SK-N-SH (cell line): ENCODE data around the gene PARD3B. TPM values are rescaled to one million over a fixed set of nuclear protein-coding genes. Genes with fewer than 3 reads are reported as not detected.

Source experiments
- CTCF ChIA-PET: fragments of 300-600, 350-600 bp; formaldehyde crosslinking; extraction: SDS; loops from one replicate; lab custom pipeline; 2021; lab: Yijun Ruan, JAX
- POLR2A ChIA-PET: fragments of 350-600 bp; sonication (Branson Sonifier 250); formaldehyde crosslinking; extraction: SDS; loops from one replicate; lab custom pipeline; 2020; ENCODE audit warnings: antibody characterized with exemption, inconsistent platforms; lab: Yijun Ruan, JAX
- DNase-seq: peaks from one replicate; pipeline ENCODE4 v3.0.0; 2012
- H2AFZ ChIP-seq: fragments of 200-600 bp; sonication (generic); 2 replicates; pipeline ENCODE4 v1.8.1; 2016; ENCODE audit warnings: antibody characterized with exemption, mild to moderate bottlenecking, low read depth
- H3F3A ChIP-seq: fragments of 200-600 bp; sonication (generic); replicated peaks from 2 replicates; pipeline ENCODE3; 2016; ENCODE audit warnings: antibody characterized with exemption, mild to moderate bottlenecking; ENCODE audit not compliant: insufficient read depth
- H3K27ac ChIP-seq, 2 experiments: fragments of 200-500 bp in 1 of 2; fragments of 200-600 bp in 1 of 2; sonication (Bioruptor generic) in 1 of 2; sonication (generic), shearing (Covaris generic) in 1 of 2; 2 replicates each; pipeline versions ENCODE4 v1.5.1 to v1.6.1; 2014 to 2016; ENCODE audit warnings: low read depth in 2 of 2, inconsistent platforms in 1 of 2, low read length in 1 of 2, mild to moderate bottlenecking in 1 of 2, mixed read lengths in 1 of 2
- H3K27me3 ChIP-seq: fragments of 200-600 bp; sonication (generic), shearing (Covaris generic); 2 replicates; pipeline ENCODE4 v1.6.1; 2016; ENCODE audit warnings: mixed run types; ENCODE audit not compliant: insufficient read depth
- H3K36me3 ChIP-seq, 2 experiments: fragments of 200-500 bp in 1 of 2; fragments of 200-600 bp in 1 of 2; sonication (Bioruptor generic) in 1 of 2; sonication (generic) in 1 of 2; replicated peaks in 1 of 2; 2 replicates each; pipeline versions ENCODE3 to v1.5.1; 2014 to 2016; ENCODE audit warnings: low read length in 1 of 2, mild to moderate bottlenecking in 1 of 2; ENCODE audit not compliant: insufficient read depth in 2 of 2, control insufficient read depth in 1 of 2
- H3K4me1 ChIP-seq, 2 experiments: fragments of 200-500 bp in 1 of 2; fragments of 200-600 bp in 1 of 2; sonication (Bioruptor generic) in 1 of 2; sonication (generic), shearing (Covaris generic) in 1 of 2; 2 replicates each; pipeline versions ENCODE4 v1.5.1 to v1.6.1; 2014 to 2016; ENCODE audit warnings: low read depth in 1 of 2, low read length in 1 of 2, mixed run types in 1 of 2; ENCODE audit not compliant: insufficient read depth in 2 of 2, control insufficient read depth in 1 of 2
- H3K4me2 ChIP-seq: fragments of 200-600 bp; sonication (generic), shearing (Covaris generic); 2 replicates; pipeline ENCODE4 v1.6.1; 2017; ENCODE audit warnings: mixed run types
- H3K4me3 ChIP-seq, 2 experiments: fragments of 200-500 bp in 1 of 2; fragments of 200-600 bp in 1 of 2; sonication (Bioruptor generic) in 1 of 2; sonication (generic), shearing (Covaris generic) in 1 of 2; 2 replicates each; pipeline versions ENCODE4 v1.5.1 to v1.8.1; 2014 to 2016; ENCODE audit warnings: low read depth in 2 of 2, inconsistent platforms in 1 of 2, low read length in 1 of 2, mild to moderate bottlenecking in 1 of 2, mixed read lengths in 1 of 2, moderate library complexity in 1 of 2
- H3K79me2 ChIP-seq: fragments of 200-600 bp; sonication (generic); 2 replicates; pipeline ENCODE4 v1.8.1; 2017; ENCODE audit warnings: mild to moderate bottlenecking; ENCODE audit not compliant: insufficient read depth
- H3K9ac ChIP-seq: fragments of 200-600 bp; sonication (generic); 2 replicates; pipeline ENCODE4 v1.6.1; 2017; ENCODE audit warnings: mixed run types
- H3K9me2 ChIP-seq: fragments of 200-600 bp; sonication (generic); 2 replicates; pipeline ENCODE4 v1.6.1; 2017; ENCODE audit warnings: mixed run types
- H3K9me3 ChIP-seq: fragments of 200-600 bp; sonication (generic); 2 replicates; pipeline ENCODE4 v1.6.1; 2017; ENCODE audit warnings: mixed run types, mild to moderate bottlenecking, moderate library complexity
- H4K20me1 ChIP-seq: fragments of 200-600 bp; sonication (generic); 2 replicates; pipeline ENCODE4 v1.6.1; 2017; ENCODE audit warnings: mild to moderate bottlenecking, mixed run types; ENCODE audit not compliant: insufficient read depth
- ELF1 ChIP-seq: IDR thresholded peaks from 2 replicates; pipeline ENCODE4 v1.4.0; 2012
- EP300 ChIP-seq, 2 experiments: IDR thresholded peaks; 2 replicates each; pipeline versions ENCODE4 v1.4.0 to v1.6.1; 2012; ENCODE audit warnings: borderline replicate concordance in 1 of 2, low read depth in 1 of 2, low read length in 1 of 2
- EZH2phosphoT487 ChIP-seq: fragments of 200-600 bp; sonication (generic); IDR thresholded peaks from 2 replicates; pipeline ENCODE4 v1.6.1; 2017; ENCODE audit warnings: low read depth, mixed run types, mild to moderate bottlenecking, antibody characterized with exemption, moderate library complexity, borderline replicate concordance
- FOXJ3 ChIP-seq: sonication (generic); formaldehyde crosslinking; IDR thresholded peaks from 2 replicates; pipeline ENCODE4 v1.5.1; 2020; ENCODE audit warnings: mild to moderate bottlenecking, missing genetic modification reagents
- GABPA ChIP-seq: IDR thresholded peaks from 2 replicates; pipeline ENCODE4 v1.4.0; 2012; ENCODE audit warnings: low read depth, mild to moderate bottlenecking
- GATA2 ChIP-seq: sonication (generic); formaldehyde crosslinking; IDR thresholded peaks from 2 replicates; pipeline ENCODE4 v1.5.0; 2020; ENCODE audit warnings: mild to moderate bottlenecking, missing genetic modification reagents
- JUND ChIP-seq: IDR thresholded peaks from 2 replicates; pipeline ENCODE4 v1.4.0; 2012
- MEF2A ChIP-seq: IDR thresholded peaks from 2 replicates; pipeline ENCODE4 v1.4.0; 2012; ENCODE audit warnings: low read depth, borderline replicate concordance
- MXI1 ChIP-seq: IDR thresholded peaks from 2 replicates; pipeline ENCODE4 v1.6.1; 2012; ENCODE audit warnings: mild to moderate bottlenecking, low read depth, low read length, improper control_type of control experiment
- NFIC ChIP-seq: IDR thresholded peaks from 2 replicates; pipeline ENCODE4 v1.4.0; 2012; ENCODE audit warnings: borderline replicate concordance
- NRF1 ChIP-seq: IDR thresholded peaks from 2 replicates; pipeline ENCODE4 v1.6.1; 2012; ENCODE audit warnings: low read depth, mild to moderate bottlenecking, low read length
- POLR2AphosphoS5 ChIP-seq: IDR thresholded peaks from 2 replicates; pipeline ENCODE4 v1.6.1; 2012; ENCODE audit warnings: low read depth, low read length
- RCOR1 ChIP-seq: fragments of 150-350 bp; IDR thresholded peaks from 2 replicates; pipeline ENCODE4 v1.6.1; 2017; ENCODE audit warnings: antibody characterized with exemption, low read length
- RXRA ChIP-seq: IDR thresholded peaks from 2 replicates; pipeline ENCODE4 v1.4.0; 2012; ENCODE audit warnings: low read depth, mild to moderate bottlenecking, borderline replicate concordance
- SMC3 ChIP-seq: IDR thresholded peaks from 2 replicates; pipeline ENCODE4 v1.6.1; 2012; ENCODE audit warnings: low read depth, low read length, improper control_type of control experiment
- WGBS: methylation state at CpG from one replicate; pipeline ENCODE4 v1.1.6; 2017; ENCODE audit warnings: low lambda C conversion rate; 5-methylcytosine and 5-hydroxymethylcytosine counted together
- polyA plus RNA-seq, 3 experiments: library from polyadenylated mRNA; depleted of rRNA; stranded (reverse); fragments of >200 nt; gene quantifications; 2 replicates each; pipeline ENCODE4 v1.2.3, GENCODE V29; 2012
- TF ChIP-seq, protein P1 (sequence below): fragments of 200-600 bp; sonication (generic); IDR thresholded peaks from 2 replicates; pipeline ENCODE4 v1.6.1; 2017; ENCODE audit warnings: antibody characterized with exemption, mild to moderate bottlenecking, moderate library complexity
- TF ChIP-seq, protein P2 (sequence below): IDR thresholded peaks from 2 replicates; pipeline ENCODE4 v1.6.1; 2012; ENCODE audit warnings: mild to moderate bottlenecking, low read depth, low read length, moderate library complexity
- TF ChIP-seq, protein P3 (sequence below): fragments of 150-350 bp; IDR thresholded peaks from 2 replicates; pipeline ENCODE4 v1.6.1; 2017; ENCODE audit warnings: antibody characterized with exemption, low read length, low read depth, borderline replicate concordance
- TF ChIP-seq, protein P4 (sequence below): IDR thresholded peaks from 2 replicates; pipeline ENCODE4 v1.4.0; 2012; ENCODE audit warnings: low read depth, borderline replicate concordance

The PARD3B gene
- polyA plus RNA-seq, 1 of the 3 experiments (the other 2 are of a cell fraction), result 0.87 TPM

DNA sequence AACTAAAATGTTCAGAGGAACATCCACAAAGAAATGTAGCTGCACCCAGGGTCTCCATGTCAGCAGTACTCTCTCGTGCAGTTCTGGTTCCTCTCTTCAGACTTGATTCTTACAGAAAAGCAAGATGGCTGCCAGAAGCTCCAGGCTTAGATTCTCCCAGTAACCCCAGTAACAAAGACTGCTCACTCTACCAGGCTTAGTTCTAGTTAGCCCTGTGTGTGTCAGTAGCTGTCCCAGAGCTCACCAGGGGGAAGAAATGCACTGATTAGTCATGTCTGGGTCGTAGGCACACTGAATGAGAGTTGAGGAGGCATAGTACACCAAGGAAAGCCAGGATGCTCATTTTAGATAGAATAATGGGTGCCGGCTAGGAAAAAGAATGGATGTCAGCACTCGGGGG, 742.0 kb downstream of the PARD3B start:
- POLR2A ChIA-PET, result no interaction called here

More for the DNA sequence above, 742.0 kb downstream of the PARD3B start:
- Histone ChIP-seq H3K9me3 (no peaks in the 10 kb centered on the region), H3K9me2 (no peaks in the 10 kb centered on the region), H3K4me2 (no peak overlapping the region), H3K4me1 (peaks cover 0 to 2% of the 10 kb centered on the region in 2 experiments; a peak in 1 of 4 replicates), H3F3A (no peaks in the 10 kb centered on the region), H3K9ac (no peak overlapping the region), H4K20me1 (no peaks in the 10 kb centered on the region), H3K27me3 (no peaks in the 10 kb centered on the region), H3K27ac (no peak overlapping the region), H3K36me3 (no peaks in the 10 kb centered on the region), H3K79me2 (no peaks in the 10 kb centered on the region), H2AFZ (no peak overlapping the region), H3K4me3 (no peak overlapping the region)
- DNase-seq, result no peak
- 87% methylated on average over 4 of the region's 4 CpGs for WGBS
- CTCF ChIA-PET, result interaction anchor here (0.9 to 1.2 kb wide), 2 partner anchors 12 to 16 kb away, joined by 3 read pairs; no protein-coding TSS in a partner anchor
- no peak for TF ChIP-seq RXRA
- no peak for TF ChIP-seq RCOR1
- TF ChIP-seq POLR2AphosphoS5, result no peak
- no peak for TF ChIP-seq EP300 (IDR thresholded peaks at IDR 0.05; ENCODE audit: borderline replicate concordance in 1 of 2, low read depth in 1 of 2, low read length in 1 of 2)
- TF ChIP-seq GATA2 (CRISPR knock-in tag), result no peak
- TF ChIP-seq NRF1, result no peak
- TF ChIP-seq MXI1, result no peak
- TF ChIP-seq NFIC, result no peak
- TF ChIP-seq, protein P1, sequence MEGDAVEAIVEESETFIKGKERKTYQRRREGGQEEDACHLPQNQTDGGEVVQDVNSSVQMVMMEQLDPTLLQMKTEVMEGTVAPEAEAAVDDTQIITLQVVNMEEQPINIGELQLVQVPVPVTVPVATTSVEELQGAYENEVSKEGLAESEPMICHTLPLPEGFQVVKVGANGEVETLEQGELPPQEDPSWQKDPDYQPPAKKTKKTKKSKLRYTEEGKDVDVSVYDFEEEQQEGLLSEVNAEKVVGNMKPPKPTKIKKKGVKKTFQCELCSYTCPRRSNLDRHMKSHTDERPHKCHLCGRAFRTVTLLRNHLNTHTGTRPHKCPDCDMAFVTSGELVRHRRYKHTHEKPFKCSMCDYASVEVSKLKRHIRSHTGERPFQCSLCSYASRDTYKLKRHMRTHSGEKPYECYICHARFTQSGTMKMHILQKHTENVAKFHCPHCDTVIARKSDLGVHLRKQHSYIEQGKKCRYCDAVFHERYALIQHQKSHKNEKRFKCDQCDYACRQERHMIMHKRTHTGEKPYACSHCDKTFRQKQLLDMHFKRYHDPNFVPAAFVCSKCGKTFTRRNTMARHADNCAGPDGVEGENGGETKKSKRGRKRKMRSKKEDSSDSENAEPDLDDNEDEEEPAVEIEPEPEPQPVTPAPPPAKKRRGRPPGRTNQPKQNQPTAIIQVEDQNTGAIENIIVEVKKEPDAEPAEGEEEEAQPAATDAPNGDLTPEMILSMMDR, result no peak
- TF ChIP-seq, protein P2, sequence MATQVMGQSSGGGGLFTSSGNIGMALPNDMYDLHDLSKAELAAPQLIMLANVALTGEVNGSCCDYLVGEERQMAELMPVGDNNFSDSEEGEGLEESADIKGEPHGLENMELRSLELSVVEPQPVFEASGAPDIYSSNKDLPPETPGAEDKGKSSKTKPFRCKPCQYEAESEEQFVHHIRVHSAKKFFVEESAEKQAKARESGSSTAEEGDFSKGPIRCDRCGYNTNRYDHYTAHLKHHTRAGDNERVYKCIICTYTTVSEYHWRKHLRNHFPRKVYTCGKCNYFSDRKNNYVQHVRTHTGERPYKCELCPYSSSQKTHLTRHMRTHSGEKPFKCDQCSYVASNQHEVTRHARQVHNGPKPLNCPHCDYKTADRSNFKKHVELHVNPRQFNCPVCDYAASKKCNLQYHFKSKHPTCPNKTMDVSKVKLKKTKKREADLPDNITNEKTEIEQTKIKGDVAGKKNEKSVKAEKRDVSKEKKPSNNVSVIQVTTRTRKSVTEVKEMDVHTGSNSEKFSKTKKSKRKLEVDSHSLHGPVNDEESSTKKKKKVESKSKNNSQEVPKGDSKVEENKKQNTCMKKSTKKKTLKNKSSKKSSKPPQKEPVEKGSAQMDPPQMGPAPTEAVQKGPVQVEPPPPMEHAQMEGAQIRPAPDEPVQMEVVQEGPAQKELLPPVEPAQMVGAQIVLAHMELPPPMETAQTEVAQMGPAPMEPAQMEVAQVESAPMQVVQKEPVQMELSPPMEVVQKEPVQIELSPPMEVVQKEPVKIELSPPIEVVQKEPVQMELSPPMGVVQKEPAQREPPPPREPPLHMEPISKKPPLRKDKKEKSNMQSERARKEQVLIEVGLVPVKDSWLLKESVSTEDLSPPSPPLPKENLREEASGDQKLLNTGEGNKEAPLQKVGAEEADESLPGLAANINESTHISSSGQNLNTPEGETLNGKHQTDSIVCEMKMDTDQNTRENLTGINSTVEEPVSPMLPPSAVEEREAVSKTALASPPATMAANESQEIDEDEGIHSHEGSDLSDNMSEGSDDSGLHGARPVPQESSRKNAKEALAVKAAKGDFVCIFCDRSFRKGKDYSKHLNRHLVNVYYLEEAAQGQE, result no peak
- no peak for TF ChIP-seq GABPA
- TF ChIP-seq FOXJ3 (CRISPR knock-in tag), result no peak
- TF ChIP-seq, protein P3, sequence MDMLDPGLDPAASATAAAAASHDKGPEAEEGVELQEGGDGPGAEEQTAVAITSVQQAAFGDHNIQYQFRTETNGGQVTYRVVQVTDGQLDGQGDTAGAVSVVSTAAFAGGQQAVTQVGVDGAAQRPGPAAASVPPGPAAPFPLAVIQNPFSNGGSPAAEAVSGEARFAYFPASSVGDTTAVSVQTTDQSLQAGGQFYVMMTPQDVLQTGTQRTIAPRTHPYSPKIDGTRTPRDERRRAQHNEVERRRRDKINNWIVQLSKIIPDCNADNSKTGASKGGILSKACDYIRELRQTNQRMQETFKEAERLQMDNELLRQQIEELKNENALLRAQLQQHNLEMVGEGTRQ, result no peak
- no peak for TF ChIP-seq JUND
- TF ChIP-seq, protein P4, sequence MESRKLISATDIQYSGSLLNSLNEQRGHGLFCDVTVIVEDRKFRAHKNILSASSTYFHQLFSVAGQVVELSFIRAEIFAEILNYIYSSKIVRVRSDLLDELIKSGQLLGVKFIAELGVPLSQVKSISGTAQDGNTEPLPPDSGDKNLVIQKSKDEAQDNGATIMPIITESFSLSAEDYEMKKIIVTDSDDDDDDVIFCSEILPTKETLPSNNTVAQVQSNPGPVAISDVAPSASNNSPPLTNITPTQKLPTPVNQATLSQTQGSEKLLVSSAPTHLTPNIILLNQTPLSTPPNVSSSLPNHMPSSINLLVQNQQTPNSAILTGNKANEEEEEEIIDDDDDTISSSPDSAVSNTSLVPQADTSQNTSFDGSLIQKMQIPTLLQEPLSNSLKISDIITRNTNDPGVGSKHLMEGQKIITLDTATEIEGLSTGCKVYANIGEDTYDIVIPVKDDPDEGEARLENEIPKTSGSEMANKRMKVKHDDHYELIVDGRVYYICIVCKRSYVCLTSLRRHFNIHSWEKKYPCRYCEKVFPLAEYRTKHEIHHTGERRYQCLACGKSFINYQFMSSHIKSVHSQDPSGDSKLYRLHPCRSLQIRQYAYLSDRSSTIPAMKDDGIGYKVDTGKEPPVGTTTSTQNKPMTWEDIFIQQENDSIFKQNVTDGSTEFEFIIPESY, result no peak
- no peak for TF ChIP-seq MEF2A
- TF ChIP-seq ELF1, result no peak
- no peak for TF ChIP-seq SMC3
- TF ChIP-seq EZH2phosphoT487, result no peak
